T-cell (primary cell): Measurements from ENCODE around the gene FOXB1. TPM values are rescaled to one million over a fixed set of nuclear protein-coding genes. Genes with fewer than 3 reads are reported as not detected.

Experiments used
- ATAC-seq, 4 experiments: fragments of 200-7000 bp in 3 of 4; fragments of 150-1000 bp in 1 of 4; cut with Tn5 transposase; replicated peaks in 1 of 4; 1 replicate in 3 of 4; 2 replicates in 1 of 4; pipeline ENCODE4 v1.10.0; 2021; ENCODE audit warnings: moderate library complexity in 3 of 4, mild to moderate bottlenecking in 2 of 4, moderate number of reproducible peaks in 1 of 4
- CTCF ChIA-PET, 2 donors: fragments of 300-600 bp; sonication (Branson Sonifier 250); formaldehyde crosslinking; loops; one replicate each; lab custom pipeline; 2022; ENCODE audit warnings: antibody characterized with exemption in 2 of 2; lab: Charles Lee
- POLR2A ChIA-PET, 2 donors: fragments of 300-600 bp; sonication (Branson Sonifier 250); formaldehyde crosslinking; loops; one replicate each; lab custom pipeline; 2022; ENCODE audit warnings: antibody characterized with exemption in 2 of 2; lab: Charles Lee
- DNase-seq, 35 experiments: peaks; one replicate each; pipeline versions ENCODE4 v3.0.0 to v3.0.0-alpha.2; 2013 to 2023
- H3K27ac ChIP-seq: one replicate; pipeline ENCODE4 v1.5.1; 2013; ENCODE audit warnings: low read length
- H3K27me3 ChIP-seq, 2 experiments: replicated peaks in 1 of 2; 1 replicate in 1 of 2; 2 replicates in 1 of 2; pipeline versions ENCODE4 v1.6.1 to v1.7.0; 2013; ENCODE audit warnings: low read length in 1 of 2, mixed read lengths in 1 of 2; ENCODE audit not compliant: control insufficient read depth in 2 of 2, insufficient read depth in 2 of 2; ENCODE audit errors: extremely low read depth in 1 of 2
- H3K36me3 ChIP-seq, 2 donors: 1 replicate in 1 of 2; 2 replicates in 1 of 2; pipeline versions ENCODE4 v1.6.1 to v1.7.0; 2013; ENCODE audit warnings: low read length in 1 of 2; ENCODE audit not compliant: control insufficient read depth in 2 of 2, insufficient read depth in 1 of 2; ENCODE audit errors: extremely low read depth in 1 of 2
- H3K4me1 ChIP-seq, 2 experiments: 1 replicate in 1 of 2; 2 replicates in 1 of 2; pipeline versions ENCODE4 v1.6.1 to v1.7.0; 2013; ENCODE audit warnings: low read length in 2 of 2, mixed read lengths in 1 of 2; ENCODE audit not compliant: insufficient read depth in 2 of 2, control insufficient read depth in 1 of 2; ENCODE audit errors: extremely low read depth in 1 of 2
- H3K4me3 ChIP-seq, 2 donors: 1 replicate in 1 of 2; 2 replicates in 1 of 2; pipeline versions ENCODE4 v1.5.1 to v1.7.0; 2013; ENCODE audit warnings: mild to moderate bottlenecking in 2 of 2, low read length in 1 of 2, moderate library complexity in 1 of 2; ENCODE audit not compliant: control insufficient read depth in 1 of 2; ENCODE audit errors: extremely low read depth in 1 of 2
- H3K9me3 ChIP-seq: 2 replicates; pipeline ENCODE4 v1.7.0; 2013
- H3K27ac Mint-ChIP-seq, 2 donors: one replicate each; pipeline ENCODE4 v1.8.0; 2020 to 2021; ENCODE audit warnings: mild to moderate bottlenecking in 2 of 2, mixed read lengths in 2 of 2
- H3K27me3 Mint-ChIP-seq, 2 donors: one replicate each; pipeline ENCODE4 v1.8.0; 2021 to 2022; ENCODE audit warnings: mixed read lengths in 2 of 2
- H3K36me3 Mint-ChIP-seq: one replicate; pipeline ENCODE4 v1.8.0; 2021; ENCODE audit warnings: mixed read lengths
- H3K4me1 Mint-ChIP-seq, 3 donors: one replicate each; pipeline ENCODE4 v1.8.0; 2020 to 2022; ENCODE audit warnings: mixed read lengths in 3 of 3, mild to moderate bottlenecking in 1 of 3
- H3K4me3 Mint-ChIP-seq, 3 donors: one replicate each; pipeline ENCODE4 v1.8.0; 2020 to 2022; ENCODE audit warnings: mild to moderate bottlenecking in 3 of 3, mixed read lengths in 3 of 3, moderate library complexity in 3 of 3
- H3K9me3 Mint-ChIP-seq, 3 donors: one replicate each; pipeline ENCODE4 v1.8.0; 2020 to 2022; ENCODE audit warnings: mixed read lengths in 3 of 3
- WGBS: methylation state at CpG from one replicate; pipeline ENCODE4 v1.1.5; 2013; ENCODE audit warnings: missing lambda C conversion rate; ENCODE audit not compliant: insufficient coverage; 5-methylcytosine and 5-hydroxymethylcytosine counted together
- total RNA-seq, 35 experiments: library from RNA in 6 of 35; stranded (reverse) in 6 of 35; fragments of 120-200 nt in 1 of 35; gene quantifications; one replicate each; pipeline versions ENCODE4 v1.2.1 to v1.2.4 and lab custom pipeline; 2013 to 2026

The FOXB1 gene
- total RNA-seq, 5 donors from 2014 or later (not counting 1 experiment from before 2014, with no cell fraction given) = 0.13 to 0.19 (median 0.15) TPM; not detected in 2

DNA sequence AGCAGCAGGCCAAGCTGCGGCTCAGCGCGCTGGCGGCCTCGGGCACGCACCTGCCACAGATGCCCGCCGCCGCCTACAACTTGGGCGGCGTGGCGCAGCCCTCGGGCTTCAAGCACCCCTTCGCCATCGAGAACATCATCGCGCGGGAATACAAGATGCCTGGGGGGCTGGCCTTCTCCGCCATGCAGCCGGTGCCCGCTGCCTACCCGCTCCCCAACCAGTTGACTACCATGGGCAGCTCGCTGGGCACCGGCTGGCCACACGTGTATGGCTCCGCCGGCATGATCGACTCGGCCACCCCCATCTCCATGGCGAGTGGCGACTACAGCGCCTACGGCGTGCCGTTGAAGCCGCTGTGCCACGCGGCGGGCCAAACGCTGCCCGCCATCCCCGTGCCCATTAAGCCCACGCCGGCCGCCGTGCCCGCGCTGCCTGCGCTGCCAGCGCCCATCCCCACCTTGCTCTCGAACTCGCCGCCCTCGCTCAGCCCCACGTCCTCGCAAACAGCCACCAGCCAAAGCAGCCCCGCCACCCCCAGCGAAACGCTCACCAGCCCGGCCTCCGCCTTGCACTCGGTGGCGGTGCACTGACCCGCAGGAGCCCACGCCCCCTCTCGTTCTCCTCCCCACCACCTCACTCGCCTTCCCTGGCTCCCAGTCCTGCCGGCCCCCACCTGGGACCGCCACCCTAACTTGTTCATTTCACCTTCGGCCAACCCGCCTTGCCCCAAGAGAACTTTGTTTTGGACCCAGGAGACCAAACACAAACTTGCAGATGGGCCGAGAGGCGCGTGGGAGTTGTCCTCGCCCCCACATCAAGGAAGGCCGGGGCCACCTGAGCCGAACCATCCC lies 1.5 kb downstream of the FOXB1 start:
- 3% methylated on average over 76 of the region's 77 CpGs for WGBS
- Histone ChIP-seq H3K27ac (no peak overlapping the region), H3K27me3 (peaks cover 38 to 71% of the 10 kb centered on the region in 2 experiments), H3K4me3 (peak overlapping the region; percentile 58 to 87), H3K4me1 (peaks cover 24 to 38% of the 10 kb centered on the region in 2 experiments), H3K9me3 (no peaks in the 10 kb centered on the region), H3K36me3 (no peaks in the 10 kb centered on the region)
- DNase-seq (peak in 1 of 35 experiments; percentile 2), ATAC-seq (peak in 2 of 4 experiments; percentile 14 to 18)
- peaks cover 4 to 17% (median 5%) of the 10 kb centered on the region in 3 donors for H3K9me3 Mint-ChIP-seq
- peaks cover 9% of the 10 kb centered on the region for H3K36me3 Mint-ChIP-seq
- peaks cover 29 to 48% (median 44%) of the 10 kb centered on the region in 3 donors for H3K4me1 Mint-ChIP-seq
- peaks cover 79 to 92% of the 10 kb centered on the region in 2 donors for H3K27me3 Mint-ChIP-seq
- ChIA-PET POLR2A (interaction anchor here in 1 of 2 donors (0.6 kb wide), 1 partner anchor 167 kb away, joined by 3 read pairs; no protein-coding TSS in a partner anchor), CTCF (interaction anchor here in 1 of 2 donors (0.6 kb wide), 1 partner anchor 344 kb away, joined by 4 read pairs; no protein-coding TSS in a partner anchor)
- H3K4me3 Mint-ChIP-seq = peak overlapping the region; percentile 84 to 98 (median 87)
- H3K27ac Mint-ChIP-seq = peak overlapping the region; percentile 34 to 49

DNA sequence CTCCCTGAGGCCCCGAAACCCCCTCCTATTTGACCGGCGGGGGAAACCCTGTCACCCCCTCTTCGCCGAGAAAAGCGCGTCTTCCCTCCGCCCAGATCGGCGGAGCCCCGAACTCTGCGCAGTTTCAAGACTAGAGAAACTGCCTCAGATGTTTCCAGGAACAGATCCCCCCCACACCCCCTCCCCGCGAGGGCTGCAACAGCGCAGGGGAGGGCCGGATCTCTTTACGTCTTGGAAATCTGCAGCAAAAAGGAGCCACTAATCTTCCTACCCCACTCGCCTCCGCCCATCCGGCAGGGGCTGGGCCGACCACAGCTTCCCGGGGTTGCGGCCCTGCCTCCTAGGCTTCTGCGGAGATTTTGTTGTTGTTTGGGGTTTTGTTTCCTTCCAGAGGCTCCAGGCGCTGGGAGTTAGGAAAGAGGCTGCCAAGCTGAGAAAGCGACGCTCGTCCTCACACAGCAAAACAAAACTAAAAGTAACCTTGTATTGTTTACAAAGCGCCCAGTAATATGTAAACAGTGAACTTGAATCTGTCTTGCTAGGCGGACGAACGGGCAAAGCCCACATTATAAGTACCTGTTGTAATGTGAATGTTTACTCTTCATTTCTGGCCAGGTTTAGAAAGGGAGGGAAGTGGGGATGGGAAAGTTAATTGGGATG lies 2.2 kb downstream of the FOXB1 start:
- H3K9me3 Mint-ChIP-seq = peaks cover 4 to 14% (median 5%) of the 10 kb centered on the region in 3 donors
- H3K36me3 ChIP-seq = no peaks in the 10 kb centered on the region
- no peaks in the 10 kb centered on the region for H3K9me3 ChIP-seq
- no peak overlapping the region for H3K27ac ChIP-seq
- 0% methylated on average over 10 of the region's 32 CpGs for WGBS
- H3K27ac Mint-ChIP-seq = peak overlapping the region; percentile 34 to 66
- ATAC-seq (peak; percentile 70 to 85 (median 78)), DNase-seq (peak in 33 of 35 experiments; percentile 18 to 69 (median 43))
- peaks cover 24 to 38% of the 10 kb centered on the region in 2 experiments for H3K4me1 ChIP-seq
- H3K27me3 Mint-ChIP-seq = peaks cover 80 to 92% of the 10 kb centered on the region in 2 donors
- ChIA-PET CTCF (interaction anchor here (0.6 to 1.0 kb wide), 4 partner anchors 30 to 284 kb away, joined by 3 to 4 read pairs (median 3); no protein-coding TSS in a partner anchor), POLR2A (interaction anchor here (0.6 to 0.7 kb wide), 7 partner anchors 12 to 320 kb away, joined by 3 to 6 read pairs (median 4); no protein-coding TSS in a partner anchor)
- H3K36me3 Mint-ChIP-seq = peaks cover 9% of the 10 kb centered on the region
- peaks cover 36 to 64% of the 10 kb centered on the region in 2 experiments for H3K27me3 ChIP-seq
- H3K4me3 ChIP-seq = peak overlapping the region; percentile 58 to 87
- H3K4me1 Mint-ChIP-seq = peaks cover 29 to 42% (median 41%) of the 10 kb centered on the region in 3 donors
- H3K4me3 Mint-ChIP-seq = peak overlapping the region; percentile 84 to 98 (median 87)

DNA sequence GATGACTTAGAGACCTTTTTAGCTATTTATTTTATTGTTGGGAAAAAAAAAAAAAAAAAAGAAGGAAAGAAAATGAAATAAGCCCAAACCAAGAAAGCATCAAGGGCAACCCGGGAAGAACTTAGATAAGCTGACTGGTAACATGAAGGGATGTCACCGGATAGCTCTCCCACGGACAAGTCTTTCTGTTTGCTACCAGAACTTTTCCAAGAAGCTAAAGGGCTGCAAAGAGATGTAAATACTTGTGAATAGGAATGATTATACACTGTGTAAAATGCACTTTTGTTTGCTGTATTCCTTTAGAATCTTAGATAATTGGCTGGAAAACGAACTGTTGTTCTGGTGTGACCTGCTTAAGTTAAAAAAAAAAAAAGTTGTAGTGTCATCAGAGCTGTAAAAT lies 2.8 kb downstream of the FOXB1 start:
- WGBS = 42% methylated on average over 2 of the region's 4 CpGs
- H3K9me3 Mint-ChIP-seq = peaks cover 4 to 9% (median 5%) of the 10 kb centered on the region in 3 donors
- peaks cover 29 to 41% (median 36%) of the 10 kb centered on the region in 3 donors for H3K4me1 Mint-ChIP-seq
- H3K4me1 ChIP-seq = peaks cover 24 to 38% of the 10 kb centered on the region in 2 experiments
- H3K36me3 Mint-ChIP-seq = peaks cover 9% of the 10 kb centered on the region
- DNase-seq = peak in 1 of 35 experiments; percentile 16
- H3K27ac Mint-ChIP-seq = peak overlapping the region in 1 of 2 donors; percentile 66
- CTCF ChIA-PET = interaction anchor here (0.6 to 1.0 kb wide), 4 partner anchors 31 to 284 kb away, joined by 3 to 4 read pairs (median 3); no protein-coding TSS in a partner anchor
- peak overlapping the region; percentile 84 to 98 (median 87) for H3K4me3 Mint-ChIP-seq
- POLR2A ChIA-PET = interaction anchor here (0.6 to 0.7 kb wide), 7 partner anchors 13 to 319 kb away, joined by 3 to 6 read pairs (median 4); no protein-coding TSS in a partner anchor
- ATAC-seq = no peak
- peaks cover 31 to 58% of the 10 kb centered on the region in 2 experiments for H3K27me3 ChIP-seq
- H3K27ac ChIP-seq = no peak overlapping the region
- no peaks in the 10 kb centered on the region for H3K36me3 ChIP-seq
- H3K4me3 ChIP-seq = peak overlapping the region in 1 of 2 donors; percentile 58
- H3K9me3 ChIP-seq = no peaks in the 10 kb centered on the region
- H3K27me3 Mint-ChIP-seq = peaks cover 79 to 91% of the 10 kb centered on the region in 2 donors

DNA sequence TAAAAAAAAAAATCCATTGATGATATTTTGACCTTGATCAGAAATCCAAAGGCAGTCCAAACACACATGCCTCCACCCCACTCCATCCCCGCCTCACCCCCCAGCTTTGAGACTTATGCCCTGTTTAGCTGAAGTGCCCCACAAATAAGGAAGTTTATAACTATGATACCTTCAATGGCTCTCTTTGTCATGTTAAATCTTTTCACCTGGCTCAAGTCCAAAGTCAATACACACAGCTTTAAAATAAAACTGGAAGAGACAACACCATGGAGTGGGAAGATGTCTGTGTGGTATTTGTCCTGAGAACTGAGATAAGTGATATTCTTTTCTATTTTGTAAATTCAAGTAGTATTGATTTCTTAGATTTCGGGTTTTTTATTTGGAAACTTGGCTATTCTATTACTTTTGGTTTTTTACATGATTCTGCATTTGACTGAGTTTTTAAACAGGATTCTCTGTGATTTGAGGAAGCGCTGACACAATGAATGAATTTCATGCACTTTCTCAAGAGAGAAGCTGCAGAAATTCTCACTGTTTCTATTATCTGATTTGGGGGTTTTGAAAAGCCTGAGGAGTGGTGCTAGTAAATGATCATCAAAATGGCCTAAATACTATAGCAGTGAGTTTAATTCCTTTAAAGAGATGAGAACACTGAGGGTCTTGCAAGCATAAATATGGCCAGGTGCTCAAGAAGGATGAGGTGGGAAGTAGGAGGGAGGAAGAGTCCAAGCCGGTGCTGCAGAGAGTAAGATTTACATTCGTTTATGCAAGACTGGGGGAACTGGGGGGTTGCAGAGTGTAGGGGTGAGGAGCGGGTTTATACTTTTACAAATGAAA lies 5.2 kb downstream of the FOXB1 start:
- peaks cover 24 to 28% (median 25%) of the 10 kb centered on the region in 3 donors for H3K4me1 Mint-ChIP-seq
- CTCF ChIA-PET = interaction anchor here in 1 of 2 donors (0.9 kb wide), 1 partner anchor 32 kb away, joined by 3 read pairs; no protein-coding TSS in a partner anchor

GRCh38 chr15:60009980-60010732 lies 6.0 kb downstream of the FOXB1 start:
- ATAC-seq = no peak
- Histone ChIP-seq H3K4me1 (peaks cover 14 to 18% of the 10 kb centered on the region in 2 experiments), H3K9me3 (no peaks in the 10 kb centered on the region), H3K27me3 (peaks cover 17 to 26% of the 10 kb centered on the region in 2 experiments), H3K27ac (no peak overlapping the region), H3K36me3 (no peaks in the 10 kb centered on the region), H3K4me3 (no peak overlapping the region)
- no peak for DNase-seq
- Mint-ChIP-seq H3K36me3 (no peaks in the 10 kb centered on the region), H3K4me3 (no peak overlapping the region), H3K9me3 (no peaks in the 10 kb centered on the region), H3K27me3 (peaks cover 76 to 85% of the 10 kb centered on the region in 2 donors), H3K27ac (no peak overlapping the region), H3K4me1 (peaks cover 18 to 20% (median 18%) of the 10 kb centered on the region in 3 donors)
- ChIA-PET CTCF (interaction anchor here in 1 of 2 donors (0.9 kb wide), 1 partner anchor 33 kb away, joined by 3 read pairs; no protein-coding TSS in a partner anchor), POLR2A (no interaction called here)
- 29% methylated on average over 4 of the region's 13 CpGs for WGBS

More for the DNA sequence above, 5.2 kb downstream of the FOXB1 start:
- Histone ChIP-seq H3K4me1 (peaks cover 18 to 26% of the 10 kb centered on the region in 2 experiments), H3K9me3 (no peaks in the 10 kb centered on the region), H3K27me3 (peaks cover 17 to 34% of the 10 kb centered on the region in 2 experiments), H3K27ac (no peak overlapping the region), H3K4me3 (no peak overlapping the region), H3K36me3 (no peaks in the 10 kb centered on the region)
- H3K4me3 Mint-ChIP-seq = no peak overlapping the region
- WGBS = 40% methylated on average over 1 of the region's 6 CpGs
- no peak for ATAC-seq
- DNase-seq = no peak
- peak overlapping the region in 1 of 2 donors; percentile 68 for H3K27ac Mint-ChIP-seq
- H3K27me3 Mint-ChIP-seq = peaks cover 76 to 85% of the 10 kb centered on the region in 2 donors
- no peaks in the 10 kb centered on the region for H3K36me3 Mint-ChIP-seq
- POLR2A ChIA-PET = no interaction called here
- no peaks in the 10 kb centered on the region for H3K9me3 Mint-ChIP-seq
